Retinal pigment epithelial cell (primary cell): Measurements from ENCODE around the gene RHCE.
"Not testable (repeated sequence)": the region's sequence is repeated elsewhere in the genome, so short reads cannot be mapped to it uniquely, and the experiment has no call there.

Experiments used
- DNase-seq: peaks from one replicate; pipeline ENCODE4 v3.0.0-alpha.2; 2010; ENCODE audit warnings: low read depth
- H3K4me3 ChIP-seq: 2 replicates; pipeline ENCODE4 v1.5.1; 2011; ENCODE audit warnings: mild to moderate bottlenecking, low read length, control low read depth, moderate library complexity
- TF ChIP-seq, protein P1 (sequence below): conservative IDR thresholded peaks from 2 replicates; pipeline ENCODE4 v1.5.1; 2011; ENCODE audit warnings: low read depth, low read length, control low read depth, inconsistent platforms

RHCE gene

DNA sequence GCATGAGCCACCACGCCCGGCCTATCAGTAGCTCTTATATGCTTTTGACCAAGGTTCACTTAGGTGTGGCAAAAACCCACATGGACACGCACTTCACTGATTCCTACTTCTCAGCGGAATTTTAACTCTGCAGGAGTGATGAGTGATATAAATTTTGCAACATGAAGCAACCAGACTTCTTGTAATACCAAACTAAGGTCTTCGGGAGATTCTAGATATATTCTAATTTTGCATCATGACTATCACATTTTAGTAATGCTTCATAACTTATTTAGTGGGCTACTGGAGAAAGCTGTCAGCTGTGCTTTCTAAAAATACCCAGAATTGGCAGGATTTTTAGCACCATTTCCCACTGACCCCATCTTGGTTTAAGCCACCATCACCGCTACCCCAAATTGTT is 27.8 kb downstream of the RHCE start:
- H3K4me3 ChIP-seq: no peak overlapping the region
- TF ChIP-seq, protein P1, sequence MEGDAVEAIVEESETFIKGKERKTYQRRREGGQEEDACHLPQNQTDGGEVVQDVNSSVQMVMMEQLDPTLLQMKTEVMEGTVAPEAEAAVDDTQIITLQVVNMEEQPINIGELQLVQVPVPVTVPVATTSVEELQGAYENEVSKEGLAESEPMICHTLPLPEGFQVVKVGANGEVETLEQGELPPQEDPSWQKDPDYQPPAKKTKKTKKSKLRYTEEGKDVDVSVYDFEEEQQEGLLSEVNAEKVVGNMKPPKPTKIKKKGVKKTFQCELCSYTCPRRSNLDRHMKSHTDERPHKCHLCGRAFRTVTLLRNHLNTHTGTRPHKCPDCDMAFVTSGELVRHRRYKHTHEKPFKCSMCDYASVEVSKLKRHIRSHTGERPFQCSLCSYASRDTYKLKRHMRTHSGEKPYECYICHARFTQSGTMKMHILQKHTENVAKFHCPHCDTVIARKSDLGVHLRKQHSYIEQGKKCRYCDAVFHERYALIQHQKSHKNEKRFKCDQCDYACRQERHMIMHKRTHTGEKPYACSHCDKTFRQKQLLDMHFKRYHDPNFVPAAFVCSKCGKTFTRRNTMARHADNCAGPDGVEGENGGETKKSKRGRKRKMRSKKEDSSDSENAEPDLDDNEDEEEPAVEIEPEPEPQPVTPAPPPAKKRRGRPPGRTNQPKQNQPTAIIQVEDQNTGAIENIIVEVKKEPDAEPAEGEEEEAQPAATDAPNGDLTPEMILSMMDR: no peak
- no peak for DNase-seq

DNA sequence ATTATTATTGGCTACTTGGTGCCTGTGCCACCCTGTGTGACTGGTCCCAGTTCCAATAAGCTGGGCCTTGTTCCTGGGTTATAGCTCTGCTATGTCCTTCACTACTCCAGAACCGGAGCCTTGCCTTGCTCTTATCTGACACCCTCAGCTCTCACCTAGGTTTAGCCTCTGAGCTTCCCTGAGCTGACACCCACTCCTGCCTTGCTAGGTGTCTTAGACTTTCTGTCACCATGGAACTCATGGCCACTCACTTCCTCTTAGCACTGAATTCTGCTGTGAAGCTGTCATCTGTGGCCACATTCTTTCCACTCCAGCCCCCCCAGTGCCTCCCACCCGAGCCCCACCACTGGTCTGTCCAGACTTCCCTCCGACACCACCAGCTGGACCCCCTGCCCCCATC is 30.9 kb downstream of the RHCE start:
- not testable (repeated sequence) for DNase-seq, H3K4me3 ChIP-seq

DNA sequence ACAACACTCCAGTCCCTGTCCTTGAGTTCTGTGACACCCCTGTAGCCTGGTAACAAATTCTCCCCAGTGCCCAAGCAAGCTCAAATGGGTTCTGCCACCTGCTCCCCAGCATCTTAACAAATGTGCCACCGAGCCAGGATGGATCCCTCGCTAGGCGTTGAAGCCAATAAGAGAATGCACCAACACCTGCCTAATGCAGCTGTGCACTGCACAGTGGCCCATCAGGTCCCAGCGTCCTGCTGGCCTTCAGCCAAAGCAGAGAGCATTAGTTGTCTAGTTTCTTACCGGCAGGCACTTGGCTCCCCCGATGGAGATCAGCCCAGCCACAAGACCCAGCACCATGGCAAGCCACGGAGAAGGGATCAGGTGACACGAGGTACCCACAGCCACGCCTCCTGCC is 31.9 kb downstream of the RHCE start:
- not testable (repeated sequence) for DNase-seq, H3K4me3 ChIP-seq

DNA sequence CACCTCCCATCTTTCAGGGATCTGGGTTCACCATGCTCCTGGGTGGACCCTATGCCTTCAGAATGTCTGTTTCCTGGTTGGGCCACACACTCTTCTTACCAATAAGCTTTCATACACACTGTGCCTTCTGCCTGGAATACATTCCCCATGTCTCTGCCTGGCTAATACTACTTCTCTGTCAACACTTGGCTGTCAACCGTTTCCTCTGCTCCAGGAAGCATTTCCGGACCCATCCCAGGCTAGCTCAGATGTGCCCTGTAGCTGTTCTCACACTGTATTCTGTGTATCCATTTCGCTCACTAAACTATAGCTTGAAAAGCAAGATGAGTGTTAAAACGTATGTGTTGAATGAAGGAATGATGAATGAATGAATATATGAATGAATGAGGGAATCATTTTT is 33.5 kb downstream of the RHCE start:
- H3K4me3 ChIP-seq, DNase-seq: not testable (repeated sequence)

DNA sequence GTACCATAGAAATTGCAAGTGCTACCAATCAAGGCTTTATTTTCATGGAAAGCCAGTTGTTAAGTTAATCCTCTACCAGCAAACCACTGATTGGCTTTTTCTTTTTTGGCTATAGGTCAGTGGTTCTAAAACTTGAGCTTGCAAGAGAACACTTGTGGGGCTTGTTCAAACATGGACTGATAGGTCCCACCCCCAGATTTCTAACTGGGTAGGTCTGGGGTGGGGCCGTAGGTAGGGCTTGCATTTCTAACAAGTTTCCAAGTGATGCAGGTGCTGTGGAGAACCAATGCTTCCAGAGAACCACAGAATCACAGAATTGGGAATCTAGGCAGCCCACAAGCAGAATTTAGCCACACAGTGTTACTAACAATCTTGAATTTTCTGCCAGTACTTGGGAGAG is 36.8 kb downstream of the RHCE start:
- DNase-seq, H3K4me3 ChIP-seq: not testable (repeated sequence)

DNA sequence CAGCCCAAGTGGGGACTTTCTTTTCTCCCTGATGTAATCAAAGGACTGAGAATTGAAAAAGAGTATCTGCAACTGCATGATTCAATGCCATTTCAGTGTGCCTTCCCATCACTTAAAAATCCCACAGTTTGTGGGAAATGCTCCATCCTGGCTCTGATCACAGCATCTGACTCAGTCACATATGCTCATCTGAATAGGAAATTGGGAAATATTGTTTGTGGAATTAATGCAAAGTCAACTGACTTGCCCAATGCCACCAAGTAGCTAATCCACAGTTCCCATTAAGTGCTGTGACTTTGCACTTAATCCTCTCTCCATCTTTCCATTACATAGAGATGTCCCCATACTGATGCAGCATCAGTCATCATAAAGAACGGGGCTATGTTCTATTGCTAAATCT is 37.5 kb downstream of the RHCE start:
- not testable (repeated sequence) for DNase-seq

DNA sequence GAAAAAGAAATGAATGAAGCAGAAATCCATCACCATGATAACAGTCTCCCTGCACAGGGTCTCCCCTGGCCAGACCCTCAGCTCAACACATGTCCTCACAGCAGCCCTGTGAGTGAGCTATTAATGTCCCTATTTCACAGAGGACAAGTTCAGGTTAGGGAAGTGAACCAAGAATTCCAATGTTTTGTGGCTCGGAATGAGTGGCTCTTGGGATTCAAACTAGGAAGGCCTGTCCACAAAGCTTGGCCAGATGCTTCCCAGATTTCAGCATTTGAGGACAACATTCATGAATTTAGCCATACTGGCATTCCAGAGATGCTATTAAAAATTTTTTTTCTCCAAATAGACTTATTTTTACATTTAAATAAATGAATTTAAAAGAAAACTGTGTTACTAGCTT is 38.1 kb downstream of the RHCE start:
- not testable (repeated sequence) for H3K4me3 ChIP-seq, DNase-seq

More for the DNA sequence above, 37.5 kb downstream of the RHCE start:
- H3K4me3 ChIP-seq: not testable (repeated sequence)

DNA sequence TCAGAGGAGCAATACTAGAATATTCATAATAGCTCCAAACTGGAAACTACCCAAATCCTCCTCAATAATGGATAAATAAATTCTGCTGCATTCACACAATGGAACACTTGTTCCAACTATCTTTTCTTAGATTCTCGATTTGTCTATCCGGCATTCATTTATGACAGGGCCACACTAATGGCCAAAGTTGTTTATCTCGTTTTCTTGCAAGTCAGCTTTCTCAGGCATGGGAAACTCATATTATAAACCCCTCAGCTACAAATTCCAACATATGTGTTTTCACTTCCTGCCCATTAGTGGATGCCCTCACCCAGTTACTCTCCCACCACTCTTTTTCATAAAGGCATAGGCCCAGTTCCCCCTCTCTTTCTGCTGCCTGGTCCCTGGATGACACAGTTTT is 42.3 kb downstream of the RHCE start:
- H3K4me3 ChIP-seq, DNase-seq: not testable (repeated sequence)

DNA sequence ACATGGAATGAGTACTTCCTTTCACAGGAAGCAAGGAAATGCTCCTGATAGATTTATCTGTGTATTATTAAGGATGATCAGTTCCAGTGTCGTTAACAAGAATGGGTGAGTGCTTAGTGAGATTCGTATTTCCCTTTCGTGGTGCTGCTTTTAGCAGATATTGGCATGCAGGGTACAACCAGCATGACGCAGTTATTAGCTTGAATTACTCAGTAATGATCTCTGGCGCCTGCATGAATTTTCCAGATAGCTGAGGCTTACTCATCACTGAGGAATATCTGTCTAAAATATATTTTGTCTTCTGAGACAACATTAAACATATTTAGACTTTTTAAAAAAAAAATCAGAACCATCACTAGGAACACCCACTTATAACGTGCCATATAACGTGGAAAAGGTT is 48.9 kb downstream of the RHCE start:
- DNase-seq, H3K4me3 ChIP-seq: not testable (repeated sequence)

DNA sequence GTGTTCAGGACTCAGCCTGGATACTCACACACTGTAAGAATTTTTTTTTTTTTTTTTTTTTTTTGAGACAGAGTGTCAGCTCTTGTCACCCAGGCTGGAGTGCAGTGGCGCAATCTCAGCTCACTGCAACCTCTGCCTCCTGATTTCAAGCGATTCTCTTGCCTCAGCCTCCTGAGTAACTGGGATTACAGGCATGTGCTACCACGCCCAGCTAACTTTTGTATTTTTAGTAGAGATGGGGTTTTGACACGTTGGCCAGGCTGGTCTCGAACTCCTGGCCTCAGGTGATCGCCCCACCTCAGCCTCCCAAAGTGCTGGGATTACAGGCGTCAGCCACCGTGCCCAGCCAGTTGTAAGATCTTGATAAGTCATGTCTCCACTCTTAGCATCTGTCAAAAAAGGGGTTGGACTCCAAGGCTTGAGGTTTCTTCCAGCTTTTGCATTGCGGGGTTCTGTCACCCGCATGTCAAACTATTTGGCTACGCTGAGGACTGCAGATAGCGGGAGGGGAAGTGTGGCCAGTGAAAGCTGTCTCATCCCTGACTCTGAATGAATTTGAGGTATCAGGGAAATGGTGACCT is 50.8 kb downstream of the RHCE start:
- DNase-seq, H3K4me3 ChIP-seq: not testable (repeated sequence)

DNA sequence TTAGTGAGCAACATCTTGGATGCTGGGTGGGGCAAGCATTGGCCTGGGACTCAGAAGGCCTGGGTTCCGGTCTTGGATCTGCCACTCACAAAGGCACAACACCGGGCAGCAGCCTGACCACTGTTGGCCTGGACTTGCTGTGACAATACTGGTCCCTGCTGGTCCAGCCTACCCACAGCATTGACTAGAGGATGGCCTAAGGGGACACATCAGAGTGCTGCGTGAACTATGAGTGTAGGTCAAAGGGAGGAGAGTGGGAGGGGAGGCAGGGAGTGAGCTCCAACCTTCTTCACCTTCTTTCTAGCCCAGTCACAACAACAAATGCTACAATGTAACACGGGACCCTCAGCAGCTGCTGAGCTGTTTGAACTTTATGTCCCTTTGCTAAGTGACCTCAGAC is 51.4 kb downstream of the RHCE start:
- H3K4me3 ChIP-seq: no peak overlapping the region
- no peak for DNase-seq
- TF ChIP-seq, protein P1: no peak

DNA sequence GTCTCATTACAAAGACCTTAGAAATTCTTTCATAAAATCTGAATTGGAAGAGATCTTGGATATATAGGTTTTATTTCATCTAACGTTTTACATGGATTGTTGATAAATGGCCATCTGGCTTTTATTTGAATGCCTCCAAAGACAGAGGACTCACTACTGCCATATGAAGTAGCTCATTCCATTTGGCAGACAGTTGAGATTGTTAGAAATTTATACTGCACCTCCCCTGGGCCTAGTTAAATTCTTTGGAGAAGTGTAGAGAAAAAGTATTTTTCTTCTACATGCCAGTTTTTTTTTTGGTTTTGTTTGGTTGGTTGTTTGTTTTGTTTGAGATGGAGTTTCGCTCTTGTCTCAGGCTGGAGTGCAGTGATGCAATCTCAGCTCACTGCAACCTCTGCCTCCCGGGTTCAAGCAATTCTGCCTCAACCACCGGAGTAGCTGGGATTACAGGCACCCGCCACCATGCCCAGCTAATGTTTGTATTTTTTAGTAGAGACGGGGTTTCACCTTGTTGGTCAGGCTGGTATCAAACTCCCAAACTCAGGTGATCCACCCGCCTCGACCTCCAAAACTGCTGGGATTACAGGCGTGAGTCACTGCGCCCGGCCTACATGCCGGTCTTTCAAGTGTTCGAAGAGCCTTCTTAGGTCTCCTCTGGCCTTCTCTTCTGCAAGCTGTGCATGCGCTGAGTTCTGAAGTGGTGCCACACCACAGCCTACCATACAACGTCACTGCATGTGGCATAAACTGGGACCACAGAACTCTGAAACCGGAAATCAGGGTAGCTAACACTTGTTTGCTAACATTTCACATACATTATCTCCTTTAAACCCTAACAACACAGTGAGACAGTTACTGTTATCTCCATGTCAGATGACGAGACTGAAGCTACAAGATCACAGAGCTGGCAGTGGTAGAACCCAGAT is 57.7 kb downstream of the RHCE start:
- DNase-seq, H3K4me3 ChIP-seq: not testable (repeated sequence)

DNA sequence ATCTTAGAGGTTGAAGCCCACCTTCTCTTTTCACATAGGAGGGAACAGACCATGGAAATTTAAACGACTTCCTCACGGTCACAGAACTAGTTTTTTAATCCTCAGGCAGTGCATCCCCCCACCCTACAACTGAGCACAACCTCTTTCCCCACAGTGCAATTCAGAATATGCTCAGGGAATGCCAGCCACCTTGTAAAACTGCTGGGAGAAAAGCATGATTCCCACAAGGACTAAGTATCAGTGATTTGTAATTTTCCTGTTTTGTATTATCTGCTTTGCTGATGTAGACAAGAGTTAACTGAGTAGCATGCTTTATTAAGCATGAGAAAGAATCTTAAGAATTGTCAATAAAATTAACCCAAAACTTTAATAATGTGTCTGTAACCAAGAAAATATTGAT is 58.7 kb downstream of the RHCE start:
- DNase-seq: no peak
- H3K4me3 ChIP-seq: no peak overlapping the region

More for the DNA sequence above, 58.7 kb downstream of the RHCE start:
- TF ChIP-seq, protein P1: no peak
